HL-60/S4 (cell line): ENCODE results near the gene MRPL21.

Source experiments
- in situ Hi-C: fragments of 300-500 bp; cut with MboI; formaldehyde crosslinking; loops from 2 replicates; pipeline ENCODE4 v1.14.3; 2022; ENCODE audit warnings: low sequenced_read_pairs

MRPL21 gene

DNA sequence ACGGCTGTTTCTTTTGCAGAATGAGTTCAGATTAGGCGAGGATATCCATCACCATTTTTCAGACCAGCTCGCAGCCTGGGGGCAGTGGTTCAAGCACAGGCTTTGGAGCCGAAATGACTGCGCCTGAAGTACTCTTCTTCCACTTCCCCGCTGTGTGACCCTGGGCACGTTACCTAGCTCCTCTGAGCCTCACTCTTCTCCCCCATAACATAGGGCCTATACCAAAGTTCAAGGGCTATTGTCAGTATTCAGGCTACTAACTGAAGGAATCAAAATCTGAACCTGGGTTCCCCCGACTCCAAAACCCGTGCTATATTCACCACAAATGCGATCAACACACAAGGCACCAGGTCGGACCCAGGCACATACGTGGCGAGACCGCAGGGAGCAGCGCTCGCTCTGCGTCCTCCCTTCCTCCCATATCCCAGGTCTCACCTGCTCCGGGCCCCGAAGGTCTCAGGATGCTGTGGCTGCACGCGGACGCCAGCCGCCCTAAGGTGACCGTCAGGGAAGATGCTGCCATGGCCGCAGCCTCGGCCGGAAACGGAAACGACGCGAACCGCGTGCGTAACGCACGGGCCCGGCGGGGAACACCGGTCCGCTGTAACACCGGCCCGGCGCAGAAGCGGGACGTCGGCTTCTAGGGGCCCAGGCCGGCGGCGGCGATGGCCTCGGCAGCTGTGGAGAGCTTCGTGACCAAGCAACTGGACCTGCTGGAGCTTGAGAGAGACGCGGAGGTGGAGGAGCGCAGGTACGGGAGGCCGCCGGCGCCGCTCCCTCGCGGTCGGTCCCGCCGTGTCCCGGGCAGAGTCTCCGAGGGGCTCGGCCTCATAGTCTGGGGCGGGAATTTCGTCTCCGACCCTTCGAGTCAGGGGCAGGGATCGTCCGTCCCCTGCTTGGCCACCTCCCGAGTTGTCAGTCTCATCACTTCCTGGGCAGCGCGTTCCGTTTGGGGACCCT lies at the start of gene MRPL21, which contains the start of gene IGHMBP2:
TSS of gene MRPL21 (minus strand) at position 545 of the 960 bp plus-strand sequence. CDS start at position 523, 22 bp downstream.
TSS of gene IGHMBP2 (plus strand) at position 604 of the 960 bp plus-strand sequence. CDS start at position 666, 62 bp downstream.
- in situ Hi-C loops, result no loop called here

DNA sequence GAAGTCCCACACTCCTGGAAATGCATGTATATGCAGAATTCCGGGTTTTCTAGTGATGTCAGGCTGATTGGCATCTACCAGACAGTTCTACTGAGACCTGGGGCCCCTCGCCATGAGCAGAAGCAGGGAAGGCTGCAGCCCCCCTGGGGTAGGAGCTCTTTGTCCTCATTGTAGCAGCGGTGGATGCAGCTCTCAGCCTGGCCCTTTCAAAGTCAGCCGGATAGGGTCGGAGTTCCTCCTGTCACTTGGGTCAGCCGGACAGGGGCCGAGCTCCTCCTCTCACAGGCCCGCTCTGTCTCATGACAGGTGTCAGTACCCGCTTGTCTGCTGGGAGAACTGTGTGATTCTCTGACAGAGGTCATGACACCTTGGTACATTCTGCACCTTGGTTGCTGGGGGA lies 47.1 kb upstream of the MRPL21 start:
- in situ Hi-C loops, result no loop called here

DNA sequence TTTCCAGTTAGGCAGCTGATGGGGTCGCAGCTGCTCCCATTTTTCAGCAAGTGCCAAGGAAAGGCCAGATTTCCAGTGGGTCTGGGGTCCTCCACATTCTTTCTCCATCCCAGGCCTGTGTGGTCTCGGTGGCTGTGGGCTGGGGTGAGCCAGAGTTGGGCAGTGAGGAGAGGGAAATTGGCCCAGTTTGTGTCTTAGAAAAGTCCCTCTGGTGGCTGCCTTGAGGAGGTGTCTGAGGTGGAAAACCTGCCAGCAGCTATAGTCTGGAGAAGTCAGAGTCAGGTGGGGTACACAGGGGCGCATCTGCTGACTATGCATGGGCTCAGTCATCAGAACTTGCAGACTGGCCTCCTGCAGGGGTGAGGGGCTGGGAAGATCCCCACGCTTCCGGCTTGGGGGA lies 46.6 kb upstream of the MRPL21 start:
- in situ Hi-C loops, result no loop called here

DNA sequence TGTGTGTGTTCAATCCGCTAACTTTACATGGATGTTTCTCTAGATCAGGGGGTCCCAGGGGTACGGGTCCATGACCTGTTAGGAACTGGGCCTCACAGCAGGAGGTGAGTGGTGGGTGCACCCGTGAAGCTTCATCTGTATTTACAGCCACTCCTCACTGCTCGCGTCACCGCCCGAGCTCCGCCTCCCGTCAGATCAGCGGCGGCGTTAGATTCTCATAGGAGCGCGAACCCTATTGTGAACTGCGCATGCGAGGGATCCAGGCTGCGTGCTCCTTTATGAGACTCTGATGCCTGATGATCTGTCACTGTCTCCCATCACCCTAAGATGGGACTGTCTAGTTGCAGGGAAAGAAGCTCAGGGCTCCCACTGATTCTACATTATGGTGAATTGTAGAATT lies 45.3 kb upstream of the MRPL21 start:
- in situ Hi-C loops, result no loop called here

DNA sequence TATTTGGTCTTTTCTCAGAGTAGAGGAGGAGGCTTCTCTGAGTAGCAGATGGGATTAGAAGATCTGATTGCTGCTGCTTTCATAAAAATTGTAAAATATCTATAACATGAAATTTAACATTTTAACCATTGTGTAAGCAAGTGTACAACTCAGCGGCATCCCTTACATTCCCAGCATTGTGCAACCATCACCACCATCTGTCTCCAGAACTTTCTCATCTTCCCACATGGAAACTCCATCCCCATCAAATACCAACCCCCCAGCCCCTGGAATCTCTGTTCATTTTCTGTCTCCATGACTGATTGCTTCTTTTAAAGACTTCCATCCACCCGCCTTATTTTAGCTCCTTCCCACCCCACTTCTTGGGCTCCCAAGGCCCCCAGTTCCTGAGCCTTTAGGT lies 44.9 kb upstream of the MRPL21 start:
- in situ Hi-C loops, result no loop called here

DNA sequence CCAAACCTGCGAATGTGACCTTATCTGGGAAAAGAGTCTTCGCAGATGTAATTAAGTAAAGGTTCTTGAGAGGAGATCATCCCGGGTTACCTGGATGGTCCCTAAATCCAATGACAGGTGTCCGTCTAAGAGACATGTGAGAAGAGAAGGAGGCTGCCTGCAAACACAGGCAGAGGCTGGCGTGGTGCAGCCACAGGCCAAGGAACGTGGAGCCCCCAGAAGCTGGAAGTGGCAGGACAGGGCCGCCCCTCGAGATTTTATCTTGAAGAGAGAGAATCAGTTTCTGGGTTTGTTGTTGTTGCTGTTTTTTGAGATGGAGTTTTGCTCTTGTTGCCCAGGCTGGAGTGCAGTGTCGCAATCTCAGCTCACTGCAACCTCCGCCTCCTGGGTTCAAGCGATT lies 43.5 kb upstream of the MRPL21 start:
- in situ Hi-C loops, result no loop called here

DNA sequence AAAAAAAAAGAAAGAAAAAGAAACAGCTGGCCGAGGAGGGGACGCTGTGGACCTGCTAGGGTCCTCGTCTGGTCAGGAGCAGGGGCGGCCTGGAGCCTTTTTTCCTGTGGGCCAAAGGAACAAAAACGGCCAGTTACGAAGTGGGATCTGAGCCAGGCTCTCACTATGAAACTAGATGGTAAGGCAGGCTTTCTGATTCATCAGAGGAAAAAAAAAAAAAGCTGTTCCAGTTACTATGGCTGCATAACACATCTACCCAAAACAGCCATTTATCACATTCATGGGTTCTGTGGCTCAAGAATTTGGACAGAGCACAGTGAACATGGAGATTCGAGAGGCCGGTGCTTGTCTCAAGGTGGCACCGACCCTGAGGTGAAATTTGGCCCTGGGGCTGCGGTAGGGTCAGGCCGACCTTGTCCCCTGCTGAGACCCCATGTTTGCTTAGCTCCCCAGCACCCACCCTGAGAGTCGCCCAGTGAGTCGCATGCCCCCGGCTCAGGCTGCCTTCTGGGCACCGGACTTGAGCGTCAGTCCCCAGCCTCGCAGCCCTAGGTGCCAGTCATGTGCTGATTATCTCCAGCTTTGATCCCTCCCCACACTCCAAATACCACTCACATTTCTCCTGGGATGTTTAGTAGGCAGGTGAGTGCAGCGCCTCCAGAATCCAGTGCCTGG lies 42.9 kb upstream of the MRPL21 start:
- in situ Hi-C loops, result no loop called here

DNA sequence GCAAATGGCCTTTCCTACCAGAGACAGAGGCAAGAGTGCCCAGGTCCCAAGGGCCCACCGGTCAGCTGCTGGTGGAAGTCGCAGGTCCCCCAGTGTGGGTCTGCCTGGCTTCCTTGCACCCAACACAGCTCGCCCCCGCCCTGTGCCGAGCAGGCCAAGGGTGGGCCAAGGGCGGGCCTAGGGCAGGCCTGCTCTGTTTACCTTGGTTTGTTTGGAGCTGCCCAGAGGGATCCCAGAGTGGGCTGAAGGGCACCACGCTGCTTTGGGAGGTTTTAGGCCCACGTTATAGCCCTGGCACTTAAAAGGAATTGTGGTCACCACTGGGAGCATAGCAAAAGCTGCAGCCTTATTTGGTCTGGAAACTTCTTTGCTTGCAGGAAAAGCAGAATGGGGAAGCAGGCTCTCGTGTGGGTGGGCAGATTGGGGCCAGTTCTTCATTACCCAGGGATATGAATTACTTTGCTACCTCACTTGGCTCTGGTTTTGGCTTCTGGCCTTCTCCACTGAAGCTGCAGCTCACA lies 39.2 kb upstream of the MRPL21 start:
- in situ Hi-C loops, result no loop called here

DNA sequence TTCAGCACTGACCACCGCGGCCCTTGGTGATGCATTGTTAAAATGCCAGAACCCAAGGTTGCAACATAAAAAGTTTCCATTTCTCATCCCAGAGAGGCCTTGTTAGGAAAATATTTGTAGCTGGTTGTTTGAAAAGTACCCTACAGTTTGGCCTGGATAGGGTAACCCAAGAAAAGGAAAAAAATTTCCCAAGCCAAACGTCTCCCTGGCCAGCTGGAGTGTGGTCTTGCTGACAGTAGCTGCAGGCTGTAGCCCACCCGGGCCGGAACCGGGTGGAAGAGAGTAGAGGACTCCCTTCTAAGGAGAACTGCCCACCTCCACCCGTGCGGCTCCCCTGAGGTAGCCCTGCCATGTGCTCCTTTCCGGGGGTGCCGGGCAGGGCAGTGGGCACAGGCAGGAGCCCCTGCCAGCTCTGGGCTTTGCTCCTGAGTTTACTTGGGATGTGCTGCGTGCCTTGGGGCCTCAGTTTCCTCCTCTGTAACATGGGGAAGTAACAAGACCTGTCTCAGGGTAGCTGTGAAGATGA lies 38.5 kb upstream of the MRPL21 start:
- in situ Hi-C loops, result no loop called here

DNA sequence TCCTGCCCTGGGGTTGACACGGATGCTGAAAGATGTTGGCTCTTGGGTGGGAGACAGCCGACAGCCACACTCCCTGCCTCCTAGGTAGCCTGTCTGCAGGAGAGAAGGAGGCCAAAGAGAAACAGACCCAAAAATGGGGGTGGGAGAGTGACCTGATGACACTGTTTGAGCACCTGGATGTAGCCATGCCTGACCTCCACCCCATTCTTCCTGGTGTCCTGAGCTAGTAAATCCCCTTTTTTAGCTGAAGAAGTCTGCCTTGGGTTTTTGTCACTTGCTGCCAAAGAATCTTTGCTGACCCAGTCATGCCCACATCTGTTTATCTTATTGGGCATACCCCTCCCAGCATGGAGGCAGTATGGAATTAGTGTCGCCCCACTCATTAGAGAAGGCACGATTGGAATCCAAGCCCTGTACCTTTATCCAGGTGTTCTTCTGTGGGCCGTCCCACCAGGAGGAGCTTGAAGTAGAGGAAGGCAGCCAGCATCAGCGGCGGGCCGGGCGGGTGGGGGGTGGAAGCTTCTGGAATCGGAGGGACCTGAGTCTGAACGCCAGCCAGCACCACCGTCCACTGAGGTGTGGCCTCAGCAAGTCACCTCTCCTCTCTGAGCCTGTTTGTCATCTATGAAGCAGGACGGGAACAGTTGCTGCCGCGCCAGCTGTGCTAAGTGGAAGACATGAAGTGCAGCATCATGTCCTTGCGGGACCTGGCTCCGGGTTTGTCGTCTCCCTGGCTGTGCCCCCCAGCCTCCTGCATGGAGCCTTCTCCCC lies 37.9 kb upstream of the MRPL21 start:
- in situ Hi-C loops, result no loop called here

DNA sequence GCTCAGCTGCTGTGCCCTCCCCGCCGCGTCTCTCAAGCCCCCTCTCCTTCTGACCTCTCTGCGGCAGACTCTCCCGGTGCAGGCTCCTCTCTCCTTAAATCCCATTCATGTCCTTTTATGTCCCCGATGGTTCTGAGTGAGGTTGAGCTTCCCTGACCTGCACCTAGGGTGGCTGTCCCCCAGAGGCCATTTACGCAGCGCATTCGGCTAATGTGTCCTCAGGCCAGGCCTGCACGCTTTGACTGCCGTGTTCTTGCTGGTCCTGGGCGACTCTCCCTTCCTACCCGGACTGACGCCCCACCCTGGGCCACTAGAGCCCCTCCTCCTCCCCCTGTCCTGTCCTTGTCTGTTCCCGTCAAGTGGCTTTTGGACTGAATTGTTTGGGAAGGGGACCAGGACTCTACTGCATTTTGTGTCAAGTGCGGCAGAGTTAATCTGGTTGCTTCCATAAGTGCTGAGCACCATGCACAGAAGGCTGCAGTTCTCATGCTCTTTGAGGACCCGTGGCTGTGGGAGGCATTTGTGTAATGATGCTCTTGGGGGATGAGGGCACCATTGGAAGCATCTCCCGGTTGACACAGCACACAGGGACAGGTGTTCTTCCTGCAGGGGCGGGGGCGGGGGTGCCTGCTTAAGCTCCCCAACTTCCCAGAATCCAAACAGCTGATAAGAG lies 37.2 kb upstream of the MRPL21 start:
- in situ Hi-C loops, result no loop called here

DNA sequence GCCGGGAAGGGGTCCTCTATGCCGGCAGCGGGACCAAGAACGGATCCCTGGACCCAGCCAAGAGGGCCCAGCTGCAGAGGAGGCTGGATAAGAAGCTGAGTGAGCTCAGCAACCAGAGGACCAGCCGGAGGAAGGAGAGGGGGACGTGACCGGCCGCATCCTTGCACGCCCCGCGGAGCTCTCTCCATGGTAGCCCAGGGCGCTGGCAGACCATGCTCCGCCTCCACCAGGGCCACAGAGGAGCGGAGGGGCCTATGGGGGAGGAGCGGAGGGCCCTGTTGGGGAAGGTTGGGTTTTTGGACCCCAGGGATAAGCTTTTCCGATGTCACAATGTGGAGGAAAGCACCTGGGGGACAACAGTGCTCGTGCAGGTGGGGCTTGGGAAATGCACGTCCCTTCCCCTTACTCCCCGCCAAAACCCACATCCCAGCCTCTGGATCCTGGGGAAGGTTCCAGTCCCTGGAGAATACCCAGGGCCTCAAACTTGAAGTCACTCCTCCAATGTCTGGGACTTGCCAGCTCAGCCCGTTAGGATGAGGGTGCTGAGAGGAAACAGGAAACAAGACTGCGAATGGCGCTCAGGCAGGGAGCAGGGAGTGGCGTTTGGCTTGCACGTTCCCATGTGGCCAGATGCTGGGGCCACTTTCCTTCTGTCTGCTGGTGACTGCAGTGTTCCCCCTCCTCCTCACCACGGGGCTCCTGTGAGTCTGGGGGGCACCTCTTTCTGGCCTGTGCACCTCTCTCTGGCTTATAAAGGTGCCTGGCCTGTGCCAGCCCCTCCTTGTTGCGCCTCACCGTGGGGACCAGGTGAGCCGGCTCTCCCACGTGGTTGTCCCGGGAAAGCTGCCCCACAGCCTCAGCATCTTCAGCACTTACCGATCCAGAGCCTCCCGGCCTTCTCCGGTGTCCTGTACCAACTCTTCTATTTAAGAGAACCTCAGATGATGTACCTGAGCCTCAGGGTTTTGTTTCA lies 36.2 kb upstream of the MRPL21 start:
- in situ Hi-C loops, result no loop called here

DNA sequence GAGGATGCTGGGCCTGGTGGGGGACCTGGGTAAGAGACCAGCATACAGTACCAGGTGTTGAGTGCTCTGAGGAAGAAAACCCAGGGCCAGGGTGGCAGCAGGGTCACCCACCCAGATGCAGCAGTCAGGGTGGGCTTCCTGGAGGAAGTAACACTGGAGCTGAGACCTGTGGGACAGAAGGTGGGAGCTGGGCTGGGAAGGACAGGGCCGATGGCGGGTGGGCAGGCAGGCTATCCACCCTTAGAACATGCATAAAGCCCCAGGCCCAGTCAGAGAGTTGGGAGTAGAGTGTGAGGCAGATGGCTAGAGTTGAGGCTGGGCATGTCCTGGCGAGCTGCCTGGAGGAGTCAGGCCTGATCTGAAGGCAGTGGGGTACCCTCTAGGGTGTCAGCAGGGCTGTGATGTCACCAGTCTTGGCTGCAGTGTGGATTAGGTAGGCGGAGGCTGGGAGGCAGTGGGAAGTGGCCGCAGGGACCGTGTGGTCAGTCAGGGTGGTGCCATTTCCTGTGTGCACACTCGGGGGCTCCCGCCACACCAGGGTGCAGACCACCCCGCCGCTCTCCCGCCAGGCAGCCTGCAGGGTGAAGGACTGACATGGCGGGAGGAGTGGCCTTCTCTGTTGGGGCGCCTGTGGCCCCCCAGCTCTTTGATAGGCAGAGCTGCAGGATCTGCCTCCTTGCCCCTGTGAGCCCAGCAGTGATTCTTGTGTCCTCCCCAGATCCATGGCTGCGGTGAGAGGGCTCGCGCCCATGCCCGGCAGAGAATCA lies 35.4 kb upstream of the MRPL21 start:
- in situ Hi-C loops, result no loop called here

DNA sequence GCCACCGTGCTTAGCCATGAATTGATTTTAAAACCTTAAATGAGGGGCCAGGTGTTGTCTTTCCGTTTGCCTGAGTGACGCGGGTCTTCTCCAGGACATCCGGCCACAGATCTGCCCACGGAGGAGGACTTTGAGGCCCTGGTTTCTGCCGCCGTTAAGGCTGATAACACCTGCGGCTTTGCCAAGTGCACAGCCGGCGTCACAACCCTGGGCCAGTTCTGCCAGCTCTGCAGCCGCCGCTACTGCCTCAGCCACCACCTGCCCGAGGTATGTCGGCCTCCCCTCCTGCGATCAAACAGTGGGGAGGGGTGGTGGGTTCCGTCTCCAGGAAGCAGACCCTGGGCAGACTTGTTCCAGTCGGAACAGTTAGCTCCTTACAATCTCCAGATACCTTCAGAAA lies 34.5 kb upstream of the MRPL21 start:
- in situ Hi-C loops, result no loop called here

DNA sequence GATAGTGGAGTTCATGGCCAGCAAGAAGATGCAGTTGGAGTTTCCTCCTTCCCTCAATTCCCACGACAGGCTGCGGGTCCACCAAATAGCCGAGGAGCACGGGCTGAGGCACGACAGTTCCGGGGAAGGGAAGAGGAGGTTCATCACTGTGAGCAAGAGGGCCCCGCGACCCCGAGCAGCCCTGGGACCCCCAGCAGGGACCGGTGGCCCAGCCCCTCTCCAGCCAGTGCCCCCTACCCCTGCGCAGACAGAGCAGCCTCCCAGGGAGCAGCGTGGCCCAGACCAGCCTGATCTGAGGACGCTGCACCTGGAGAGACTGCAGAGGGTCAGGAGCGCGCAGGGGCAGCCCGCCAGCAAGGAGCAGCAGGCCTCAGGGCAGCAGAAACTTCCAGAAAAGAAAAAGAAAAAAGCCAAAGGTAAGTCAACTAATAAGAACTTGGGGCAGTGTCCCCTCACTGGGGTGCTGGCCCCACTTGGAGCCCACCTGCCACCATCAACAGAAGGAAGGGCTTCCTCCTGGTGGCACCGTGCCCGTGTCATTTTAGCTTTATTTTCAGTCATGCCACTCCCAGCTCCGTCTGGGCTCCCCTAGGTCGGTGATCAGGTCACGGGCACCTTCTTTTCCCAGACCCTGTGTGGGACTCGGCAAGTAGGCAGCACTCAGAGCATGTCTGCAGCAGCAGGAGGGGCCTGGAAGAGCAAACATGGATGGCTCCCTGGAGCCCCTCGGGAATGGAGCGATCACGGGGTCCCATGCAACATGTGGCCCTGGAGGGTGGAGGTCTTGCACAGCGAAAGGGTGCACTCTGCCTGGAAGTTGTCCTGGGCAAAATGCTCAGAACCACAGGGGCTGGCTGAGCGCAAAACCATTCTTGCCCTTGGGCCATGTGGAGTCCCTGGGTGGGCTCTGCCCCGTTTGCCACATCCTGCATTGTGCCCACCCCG lies 33.3 kb upstream of the MRPL21 start:
- in situ Hi-C loops, result no loop called here

DNA sequence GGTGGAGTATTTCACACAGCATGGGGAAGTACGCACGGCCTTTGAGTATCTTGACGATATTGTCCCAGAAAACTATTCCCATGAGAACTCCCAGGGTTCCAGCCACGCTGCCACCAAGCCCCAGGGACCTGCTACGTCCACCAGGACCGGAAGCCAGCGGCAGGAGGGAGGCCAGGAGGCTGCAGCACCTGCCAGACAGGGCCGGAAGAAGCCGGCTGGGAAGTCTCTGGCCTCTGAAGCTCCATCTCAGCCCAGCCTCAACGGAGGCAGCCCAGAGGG lies 32.7 kb upstream of the MRPL21 start:
- in situ Hi-C loops, result no loop called here

DNA sequence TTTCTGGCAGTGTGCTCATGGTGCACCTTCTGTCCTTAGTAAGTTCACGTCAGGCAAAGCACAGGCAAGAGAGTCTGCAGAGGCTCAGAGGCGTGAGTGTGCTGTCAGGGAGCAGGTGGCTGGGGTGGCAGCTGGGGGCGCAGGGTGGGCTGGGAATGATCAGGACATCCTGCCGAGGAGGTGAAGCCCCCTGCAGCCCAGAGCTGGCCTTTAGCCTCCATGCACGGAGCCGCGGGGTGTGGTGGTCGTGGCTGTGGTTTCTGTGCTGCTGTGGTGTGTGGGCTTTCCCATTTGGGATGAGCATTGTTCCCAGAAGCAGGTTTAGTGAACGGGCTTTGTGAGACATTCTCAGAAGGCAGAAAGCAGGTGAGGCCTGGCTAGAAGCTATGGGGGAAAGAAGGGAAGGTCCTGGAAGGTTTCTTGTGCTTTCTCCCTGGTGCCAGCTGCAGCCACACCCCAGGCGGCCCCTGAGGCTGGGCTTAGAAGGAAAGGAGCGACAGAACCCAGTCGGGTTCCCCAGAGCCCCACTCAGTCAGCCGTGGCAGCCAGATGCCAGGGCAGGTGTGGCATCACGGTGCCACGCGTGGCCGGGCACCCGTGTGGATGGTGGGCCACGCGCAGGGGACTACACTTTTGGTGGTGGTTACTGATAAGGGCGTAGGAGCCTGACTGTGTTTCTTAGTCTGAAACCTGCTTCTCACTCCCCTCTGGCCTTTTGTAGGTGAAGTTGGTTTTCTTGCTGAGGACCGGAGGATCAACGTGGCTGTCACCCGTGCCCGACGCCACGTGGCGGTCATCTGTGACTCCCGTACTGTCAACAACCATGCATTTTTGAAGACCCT lies 32.1 kb upstream of the MRPL21 start:
- in situ Hi-C loops, result no loop called here
